ENCODE data around the gene MAGI2. TPM values are rescaled to one million over a fixed set of nuclear protein-coding genes. Genes with fewer than 3 reads are reported as not detected.

MAGI2 gene
- total RNA-seq, 4 donors from 2014 or later, result 0.98 to 4.8 (median 2.5) TPM

DNA sequence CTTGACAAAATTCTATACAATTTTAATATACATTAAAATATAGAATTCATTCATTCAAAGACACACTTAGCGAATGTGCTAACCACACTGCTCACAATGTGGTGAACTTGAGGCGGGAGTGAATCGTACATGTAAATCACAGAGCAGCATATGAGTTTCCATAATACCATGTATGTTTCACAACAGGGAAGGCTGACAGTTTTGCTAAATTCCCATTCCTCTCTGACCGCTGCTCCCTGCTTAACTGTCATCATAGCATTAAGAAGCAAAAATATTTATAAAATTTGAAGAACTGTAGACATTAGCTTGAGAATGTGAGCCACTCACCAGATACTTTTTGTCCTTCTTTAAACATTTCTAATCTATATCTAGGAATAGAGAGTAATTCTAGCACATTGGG, 763.3 kb downstream of the MAGI2 start:
- no peaks in the 10 kb centered on the region for H3K27me3 ChIP-seq
- H3K36me3 ChIP-seq, result no peaks in the 10 kb centered on the region
- DNase-seq (ENCODE audit: low spot score in 2 of 2), result no peak
- no peak overlapping the region for H3K27ac ChIP-seq
- TF ChIP-seq, protein P1, sequence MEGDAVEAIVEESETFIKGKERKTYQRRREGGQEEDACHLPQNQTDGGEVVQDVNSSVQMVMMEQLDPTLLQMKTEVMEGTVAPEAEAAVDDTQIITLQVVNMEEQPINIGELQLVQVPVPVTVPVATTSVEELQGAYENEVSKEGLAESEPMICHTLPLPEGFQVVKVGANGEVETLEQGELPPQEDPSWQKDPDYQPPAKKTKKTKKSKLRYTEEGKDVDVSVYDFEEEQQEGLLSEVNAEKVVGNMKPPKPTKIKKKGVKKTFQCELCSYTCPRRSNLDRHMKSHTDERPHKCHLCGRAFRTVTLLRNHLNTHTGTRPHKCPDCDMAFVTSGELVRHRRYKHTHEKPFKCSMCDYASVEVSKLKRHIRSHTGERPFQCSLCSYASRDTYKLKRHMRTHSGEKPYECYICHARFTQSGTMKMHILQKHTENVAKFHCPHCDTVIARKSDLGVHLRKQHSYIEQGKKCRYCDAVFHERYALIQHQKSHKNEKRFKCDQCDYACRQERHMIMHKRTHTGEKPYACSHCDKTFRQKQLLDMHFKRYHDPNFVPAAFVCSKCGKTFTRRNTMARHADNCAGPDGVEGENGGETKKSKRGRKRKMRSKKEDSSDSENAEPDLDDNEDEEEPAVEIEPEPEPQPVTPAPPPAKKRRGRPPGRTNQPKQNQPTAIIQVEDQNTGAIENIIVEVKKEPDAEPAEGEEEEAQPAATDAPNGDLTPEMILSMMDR (IDR thresholded peaks at IDR 0.05), result no peak
- TF ChIP-seq EP300 (IDR thresholded peaks at IDR 0.05) (no peak), POLR2AphosphoS5 (IDR thresholded peaks at IDR 0.05) (no peak), POLR2A (IDR thresholded peaks at IDR 0.05) (no peak)
- no peaks in the 10 kb centered on the region for H3K9me3 ChIP-seq
- 94% methylated on average over 4 of the region's 4 CpGs for WGBS
- no peak overlapping the region for H3K4me3 ChIP-seq
- H3K4me1 ChIP-seq, result no peaks in the 10 kb centered on the region

DNA sequence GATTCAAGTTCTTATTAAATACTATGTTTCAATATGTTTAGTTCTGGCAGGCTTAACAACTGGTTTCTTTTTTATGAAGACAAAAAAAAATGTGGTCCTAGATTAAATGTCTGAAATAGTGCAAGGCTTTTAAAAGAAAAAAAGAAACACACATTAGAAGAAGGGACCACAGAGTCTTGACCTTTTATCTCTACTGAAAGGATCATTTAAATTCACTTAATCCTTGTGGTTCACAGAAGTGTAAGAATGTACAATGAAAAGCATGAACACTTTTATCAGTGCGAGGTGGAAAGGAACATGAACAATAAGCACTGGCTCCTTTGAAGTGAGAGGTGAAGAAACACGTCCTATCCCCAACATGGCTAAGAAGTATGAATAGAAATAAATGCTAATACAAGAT, 765.1 kb downstream of the MAGI2 start:
- no peak for DNase-seq (ENCODE audit: low spot score in 2 of 2)
- Histone ChIP-seq H3K4me1 (no peaks in the 10 kb centered on the region), H3K27me3 (no peaks in the 10 kb centered on the region), H3K27ac (no peak overlapping the region), H3K9me3 (no peaks in the 10 kb centered on the region), H3K4me3 (no peak overlapping the region), H3K36me3 (no peaks in the 10 kb centered on the region)
- 69% methylated on average over 2 of the region's 2 CpGs for WGBS
- TF ChIP-seq EP300 (IDR thresholded peaks at IDR 0.05) (no peak), POLR2A (IDR thresholded peaks at IDR 0.05) (no peak), POLR2AphosphoS5 (IDR thresholded peaks at IDR 0.05) (no peak)
- TF ChIP-seq, protein P1 (IDR thresholded peaks at IDR 0.05), result no peak

DNA sequence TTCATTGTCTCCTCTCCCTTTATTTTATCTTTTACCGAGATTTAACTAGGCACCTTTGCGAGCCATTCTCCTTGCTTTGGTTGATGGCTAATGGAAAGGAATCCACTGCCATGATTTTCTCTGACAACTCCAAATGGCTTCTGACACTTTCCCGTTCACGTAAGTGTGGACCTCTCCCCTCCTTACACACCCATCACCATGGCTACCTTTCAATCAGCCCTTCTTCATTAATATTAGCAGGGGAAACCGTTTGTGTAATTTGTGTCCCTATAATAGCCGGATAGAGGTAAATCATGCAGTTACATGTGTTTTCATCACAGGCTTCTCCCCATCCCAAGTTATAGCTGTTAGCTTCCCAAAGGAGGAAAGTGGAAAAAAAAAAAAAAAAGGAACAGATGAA, 767.3 kb downstream of the MAGI2 start:
- no peak for DNase-seq (ENCODE audit: low spot score in 2 of 2)
- H3K9me3 ChIP-seq, result no peaks in the 10 kb centered on the region
- no peaks in the 10 kb centered on the region for H3K36me3 ChIP-seq
- H3K27ac ChIP-seq, result no peak overlapping the region
- WGBS, result 68% methylated on average over 6 of the region's 6 CpGs
- H3K4me3 ChIP-seq, result no peak overlapping the region
- H3K27me3 ChIP-seq, result no peaks in the 10 kb centered on the region
- no peaks in the 10 kb centered on the region for H3K4me1 ChIP-seq
- TF ChIP-seq, protein P1 (IDR thresholded peaks at IDR 0.05), result no peak
- no peak for TF ChIP-seq POLR2AphosphoS5 (IDR thresholded peaks at IDR 0.05)
- no peak for TF ChIP-seq POLR2A (IDR thresholded peaks at IDR 0.05)
- TF ChIP-seq EP300 (IDR thresholded peaks at IDR 0.05), result no peak

DNA sequence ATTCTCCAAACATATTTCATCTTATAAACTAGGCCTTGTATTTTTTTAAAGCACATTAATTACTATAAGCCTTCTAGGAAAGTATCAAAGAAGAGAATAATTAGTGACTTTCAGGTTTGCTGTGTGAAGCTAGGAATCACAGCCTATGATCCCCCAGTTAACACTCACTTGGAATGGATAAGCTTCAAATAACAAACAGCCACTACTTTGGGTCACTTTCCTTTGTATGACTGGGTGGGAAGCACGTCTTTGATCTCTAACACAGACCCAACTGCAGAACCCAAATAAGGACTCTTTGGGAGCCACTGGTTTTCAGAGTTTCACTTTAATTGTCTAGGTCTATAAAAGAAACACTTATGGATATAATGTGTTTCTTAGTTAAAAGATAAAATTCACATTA, 769.3 kb downstream of the MAGI2 start:
- Histone ChIP-seq H3K4me1 (no peaks in the 10 kb centered on the region), H3K27ac (no peak overlapping the region), H3K36me3 (no peaks in the 10 kb centered on the region), H3K27me3 (no peaks in the 10 kb centered on the region), H3K4me3 (no peak overlapping the region), H3K9me3 (no peaks in the 10 kb centered on the region)
- DNase-seq (ENCODE audit: low spot score in 2 of 2), result no peak
- WGBS, result 76% methylated on average over 1 of the region's 1 CpG
- TF ChIP-seq, protein P1 (IDR thresholded peaks at IDR 0.05), result no peak
- TF ChIP-seq POLR2AphosphoS5 (IDR thresholded peaks at IDR 0.05), result no peak
- no peak for TF ChIP-seq EP300 (IDR thresholded peaks at IDR 0.05)
- no peak for TF ChIP-seq POLR2A (IDR thresholded peaks at IDR 0.05)

DNA sequence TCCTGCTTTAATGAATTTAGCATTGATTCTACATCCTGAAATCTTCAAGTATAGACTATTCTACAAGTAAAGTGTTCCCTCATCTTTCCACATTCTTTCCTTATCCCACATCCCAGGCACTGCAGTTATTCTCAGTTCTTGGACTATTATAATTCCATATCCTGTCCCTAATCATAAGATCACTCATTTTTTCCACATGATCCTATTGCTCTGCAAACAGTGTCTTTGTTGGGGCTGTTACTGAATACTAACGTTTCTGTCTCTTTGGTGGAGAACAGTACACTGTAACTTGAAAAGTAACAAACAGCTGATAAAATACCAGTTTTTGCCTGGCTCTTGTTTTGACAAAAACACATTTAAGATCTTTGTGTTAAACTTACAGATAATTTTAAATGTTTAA, 769.9 kb downstream of the MAGI2 start:
- no peaks in the 10 kb centered on the region for H3K9me3 ChIP-seq
- no peak overlapping the region for H3K27ac ChIP-seq
- H3K4me1 ChIP-seq, result no peaks in the 10 kb centered on the region
- no peak for DNase-seq (ENCODE audit: low spot score in 2 of 2)
- H3K27me3 ChIP-seq, result no peaks in the 10 kb centered on the region
- TF ChIP-seq EP300 (IDR thresholded peaks at IDR 0.05) (no peak), POLR2A (IDR thresholded peaks at IDR 0.05) (no peak), POLR2AphosphoS5 (IDR thresholded peaks at IDR 0.05) (no peak)
- TF ChIP-seq, protein P1 (IDR thresholded peaks at IDR 0.05), result no peak
- H3K36me3 ChIP-seq, result no peaks in the 10 kb centered on the region
- 44% methylated on average over 1 of the region's 1 CpG for WGBS
- no peak overlapping the region for H3K4me3 ChIP-seq

Measured in suprapubic skin (tissue), 4 donors.